DMS79 (cell line): ENCODE data around the gene APOBEC2.

ENCODE experiments used
- DNase-seq: peaks from one replicate; lab custom pipeline; 2025; lab: John Stamatoyannopoulos, UW

The APOBEC2 gene

DNA sequence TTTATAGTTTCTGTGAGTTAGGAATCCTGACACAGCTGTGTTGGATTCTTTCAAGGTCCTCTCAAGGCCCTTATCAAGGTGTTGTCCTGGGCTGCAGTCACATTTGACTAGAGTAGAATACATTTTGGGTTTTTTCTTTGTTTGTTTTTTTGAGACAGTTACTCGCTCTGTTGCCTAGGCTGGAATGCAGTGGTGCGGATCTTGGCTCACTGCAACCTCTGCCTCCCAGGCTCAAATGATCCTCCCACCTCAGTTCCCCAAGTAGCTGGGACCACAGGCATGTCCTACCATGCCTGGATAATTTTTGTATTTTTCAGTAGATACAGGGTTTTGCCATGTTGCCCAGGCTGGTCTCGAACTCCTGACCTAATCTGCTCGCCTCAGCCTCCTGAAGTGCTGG lies 35.4 kb downstream of the APOBEC2 start:
- no peak for DNase-seq

DNA sequence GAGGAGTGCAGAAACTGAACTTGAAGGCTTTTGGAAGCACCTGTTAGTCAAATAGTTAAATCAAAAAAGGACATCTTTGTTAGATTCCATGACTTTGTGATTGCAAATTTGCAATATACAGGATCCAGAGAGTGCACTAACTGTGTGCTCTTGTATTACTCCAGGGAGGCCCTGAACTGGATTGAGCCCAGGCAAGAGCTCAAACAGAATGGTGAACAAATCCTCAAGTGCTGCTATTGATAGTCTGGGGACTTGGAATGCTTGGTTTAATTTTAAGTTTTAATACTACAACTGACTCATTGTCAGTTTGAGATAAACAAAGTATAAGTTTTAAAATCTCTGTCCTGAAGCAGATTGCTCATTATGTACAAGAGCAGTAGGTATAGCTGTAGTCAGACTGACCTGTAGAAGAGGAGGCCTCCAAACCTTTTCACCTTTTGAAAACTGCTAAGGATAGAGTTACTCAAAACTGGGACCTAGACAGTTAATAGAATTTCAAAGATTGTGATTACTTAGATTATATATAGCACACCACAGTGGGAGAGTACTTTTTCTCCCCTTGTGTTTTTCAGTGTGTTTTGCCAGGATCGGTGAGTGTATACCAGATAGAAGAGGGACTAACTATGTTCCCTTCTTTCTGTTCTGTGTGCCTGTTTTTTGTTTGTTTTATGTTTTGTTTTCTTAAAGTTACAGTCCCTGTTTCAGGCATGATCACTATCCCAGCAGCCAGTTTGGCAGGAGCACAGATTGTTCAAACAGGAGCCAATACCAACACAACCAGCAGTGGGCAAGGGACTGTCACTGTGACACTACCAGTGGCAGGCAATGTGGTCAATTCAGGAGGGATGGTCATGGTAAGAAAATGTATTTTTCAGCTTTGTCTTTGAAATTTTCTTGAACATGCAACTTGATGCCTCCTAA lies 38.1 kb downstream of the APOBEC2 start:
- no peak for DNase-seq

DNA sequence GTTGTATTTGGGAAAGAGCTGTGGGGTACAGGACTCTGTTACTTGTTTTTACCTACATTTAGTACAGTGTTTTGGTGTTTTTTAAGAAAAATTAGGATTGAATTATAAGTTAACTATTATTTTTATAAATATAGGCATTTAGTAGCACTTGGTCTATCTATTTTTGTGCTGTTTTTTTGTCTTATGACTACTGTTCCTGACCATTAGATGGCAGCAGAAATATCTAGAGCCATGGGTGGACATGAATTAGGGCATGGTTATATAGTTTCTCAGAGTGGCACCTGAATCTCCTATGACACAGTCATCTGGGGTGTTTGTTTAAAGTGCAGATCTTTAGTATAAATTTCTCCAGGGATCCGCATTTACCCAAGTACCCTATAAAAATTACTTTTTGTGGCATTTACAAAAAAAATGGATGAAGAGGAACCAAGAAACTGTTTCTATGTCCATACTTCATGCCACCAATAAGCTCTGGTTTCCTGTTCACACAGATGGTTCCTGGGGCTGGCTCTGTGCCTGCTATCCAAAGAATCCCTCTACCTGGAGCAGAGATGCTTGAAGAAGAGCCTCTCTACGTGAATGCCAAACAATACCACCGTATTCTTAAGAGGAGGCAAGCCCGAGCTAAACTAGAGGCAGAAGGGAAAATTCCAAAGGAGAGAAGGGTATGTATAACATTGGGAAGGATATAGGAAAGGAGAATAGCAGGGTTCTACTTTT lies 39.6 kb downstream of the APOBEC2 start:
- peak; percentile 16 for DNase-seq

DNA sequence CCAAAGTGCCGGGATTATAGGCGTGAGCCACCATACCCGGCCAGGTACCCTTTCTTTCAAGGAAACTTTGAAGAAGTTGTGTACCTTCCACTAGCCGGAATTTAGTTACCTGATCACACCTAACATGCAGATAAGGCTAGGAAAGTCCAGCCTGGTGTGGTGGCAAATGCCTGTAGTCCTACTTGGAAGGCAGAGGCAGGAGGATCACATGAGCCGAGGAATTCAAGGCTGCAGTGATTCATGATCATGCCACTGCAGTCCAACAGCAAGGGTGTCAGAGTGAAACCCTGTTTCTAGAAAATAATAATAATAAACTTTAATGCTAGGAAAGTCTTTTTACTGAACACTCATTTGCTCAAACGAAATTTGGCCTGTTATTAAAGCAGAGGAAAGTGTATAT lies 40.7 kb downstream of the APOBEC2 start:
- DNase-seq: no peak

DNA sequence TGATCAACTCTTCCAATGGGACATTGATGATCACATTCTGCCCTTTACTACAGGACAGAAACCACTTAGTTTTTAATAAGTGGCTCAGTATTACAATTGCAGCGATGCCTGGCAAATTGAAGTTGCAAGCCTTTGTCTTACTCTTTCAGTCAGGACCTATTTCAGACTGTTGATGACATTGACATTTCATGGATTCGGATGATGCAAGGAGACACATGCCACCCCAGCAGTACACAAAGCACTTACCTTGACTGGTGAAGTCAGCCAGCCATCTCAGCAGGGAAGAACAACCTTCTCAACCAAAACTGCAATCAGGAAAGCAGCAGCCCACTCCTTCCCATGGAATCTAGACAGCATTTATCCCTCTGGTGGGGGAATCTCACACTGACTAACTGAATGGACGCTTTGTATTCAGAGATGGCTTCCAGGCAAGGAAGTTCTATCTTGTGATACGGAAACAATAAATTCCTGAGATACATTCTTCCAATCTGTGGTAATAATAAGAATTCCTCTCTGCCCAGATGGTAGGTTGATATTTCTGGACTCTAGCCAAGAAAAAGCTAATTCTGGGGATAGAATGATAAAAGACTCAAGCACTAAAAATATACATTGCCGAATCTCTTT lies 44.6 kb downstream of the APOBEC2 start:
- DNase-seq: no peak

DNA sequence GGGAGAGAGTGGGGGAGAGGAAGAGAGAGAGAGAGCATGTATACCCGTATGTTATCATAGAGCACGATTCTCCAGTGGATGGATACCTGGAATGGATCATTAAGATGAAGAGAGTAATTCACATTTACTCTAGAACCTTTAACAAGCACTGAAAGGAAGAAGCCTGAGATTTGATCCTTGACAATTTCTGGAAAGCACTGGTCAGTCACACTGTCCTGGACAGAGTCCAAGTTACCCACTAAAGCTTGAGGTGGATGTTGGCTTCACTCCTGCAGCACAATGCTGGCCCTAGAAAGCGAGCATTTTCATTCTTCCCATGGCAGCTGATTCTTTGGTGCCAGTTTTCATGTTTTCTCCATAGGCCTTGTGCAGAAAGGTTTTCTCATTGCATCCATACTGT lies 45.4 kb downstream of the APOBEC2 start:
- DNase-seq: no peak

DNA sequence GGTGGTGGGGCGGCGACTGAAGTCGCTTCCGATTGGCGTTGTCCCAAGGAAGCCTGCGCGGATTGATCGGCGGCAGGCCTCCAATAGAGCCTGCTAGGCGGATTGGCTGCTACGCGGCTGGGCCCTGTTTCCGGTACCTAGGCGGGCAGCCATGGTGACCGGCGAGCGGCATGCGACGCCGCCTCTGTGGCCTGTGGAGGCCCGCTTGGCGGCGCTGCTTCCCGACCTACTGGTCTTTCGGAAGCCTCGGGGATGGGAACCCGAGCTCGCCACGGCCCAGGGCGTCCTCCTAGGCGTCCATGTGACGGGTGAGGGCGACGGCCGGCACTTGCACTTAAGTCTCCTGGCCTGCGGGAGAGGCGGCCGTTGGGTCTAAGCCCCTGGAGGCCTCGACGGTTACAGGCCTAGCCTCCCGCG lies 47.9 kb downstream of the APOBEC2 start:
- no peak for DNase-seq

DNA sequence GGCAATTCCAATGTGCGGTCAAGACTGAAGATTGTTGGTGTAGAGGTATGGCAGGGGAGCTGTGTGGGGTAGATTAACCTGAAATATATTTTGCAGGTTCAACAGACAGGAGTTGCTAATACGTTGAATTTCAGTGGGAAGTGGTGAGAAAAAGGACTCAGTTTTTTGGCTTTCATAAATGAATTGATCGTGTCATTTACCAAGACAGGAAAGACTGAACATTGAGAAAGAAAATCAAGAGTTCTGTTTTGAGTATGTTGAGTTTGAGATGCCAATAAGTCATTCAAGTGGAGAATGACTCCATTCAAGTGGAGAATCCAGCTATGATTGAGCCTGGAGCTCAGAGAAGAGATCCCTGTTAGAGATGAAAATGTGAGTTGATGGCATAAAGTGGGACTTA lies 50.8 kb downstream of the APOBEC2 start:
- no peak for DNase-seq

DNA sequence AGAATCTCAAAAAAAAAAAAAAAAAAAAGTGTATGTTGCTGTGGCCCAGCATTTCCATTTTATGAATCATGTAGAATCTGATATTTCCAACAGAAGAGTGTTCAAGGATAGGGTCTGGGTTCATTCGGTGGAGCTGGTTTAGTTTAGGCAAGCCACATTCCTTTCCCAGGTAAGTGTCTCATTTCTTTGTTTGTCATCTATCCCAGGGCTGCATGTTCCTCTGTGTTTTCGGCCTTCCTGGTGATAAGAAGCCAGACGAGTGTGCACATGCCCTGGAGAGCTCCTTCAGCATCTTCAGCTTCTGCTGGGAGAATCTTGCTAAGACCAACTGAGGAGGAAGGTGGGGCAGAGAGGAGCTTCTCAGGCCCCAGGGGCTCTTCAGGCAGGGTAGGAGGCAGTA lies 58.0 kb downstream of the APOBEC2 start:
- DNase-seq: peak; percentile 64
